SH-SY5Y (cell line): ENCODE data around the gene MED29.

Experiments used
- GATA2 ChIP-seq: IDR thresholded peaks from 2 replicates; pipeline ENCODE4 v1.6.1; 2011; ENCODE audit warnings: mild to moderate bottlenecking, low read depth, low read length
- GATA3 ChIP-seq: IDR thresholded peaks from 2 replicates; pipeline ENCODE4 v1.6.1; 2011; ENCODE audit warnings: low read depth, mild to moderate bottlenecking, low read length, moderate library complexity

DNA sequence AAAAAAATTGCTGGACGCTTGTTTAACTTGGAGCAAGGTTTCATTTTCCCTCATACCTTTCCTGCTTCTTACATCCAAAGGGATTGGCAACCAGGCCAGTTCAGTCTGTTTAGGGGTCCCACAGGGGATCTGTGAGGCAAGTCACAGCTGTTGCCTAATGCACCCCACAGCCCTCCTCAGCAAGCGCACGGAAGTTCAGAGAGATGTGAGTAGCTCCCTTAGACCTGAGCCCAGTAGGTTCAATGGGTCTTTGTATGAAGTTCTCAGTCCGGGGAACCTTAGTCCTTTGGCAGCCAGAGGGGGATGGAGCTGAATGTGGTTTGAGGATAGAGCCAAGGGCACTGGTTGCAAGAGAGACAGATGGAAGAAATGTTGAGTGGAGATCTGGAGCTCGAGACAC, 35.9 kb upstream of the MED29 start:
- TF ChIP-seq GATA3 = no peak
- no peak for TF ChIP-seq GATA2
